Right cardiac atrium (tissue), 5 donors: ENCODE measurements around the gene PRMT7. TPM values are rescaled to one million over a fixed set of nuclear protein-coding genes. Genes with fewer than 3 reads are reported as not detected.
"Not testable (repeated sequence)": the region's sequence is repeated elsewhere in the genome, so short reads cannot be mapped to it uniquely, and the experiment has no call there.

Experiments used
- ATAC-seq, 2 donors: fragments of 200-7000 bp; cut with Tn5 transposase; one replicate each; pipeline versions ENCODE4 v1.8.0 to v1.9.1; 2020; ENCODE audit warnings: moderate library complexity in 2 of 2, mild to moderate bottlenecking in 1 of 2
- DNase-seq, 3 donors: peaks; one replicate each; pipeline ENCODE4 v3.0.0-alpha.2; 2020
- H3K27ac ChIP-seq: one replicate; pipeline ENCODE4 v1.5.1; 2013; ENCODE audit warnings: mild to moderate bottlenecking, low read length, control low read depth, moderate library complexity
- H3K27me3 ChIP-seq: one replicate; pipeline ENCODE4 v1.6.1; 2013; ENCODE audit not compliant: control insufficient read depth, insufficient read depth
- H3K4me1 ChIP-seq: one replicate; pipeline ENCODE4 v1.6.1; 2013; ENCODE audit warnings: low read length; ENCODE audit not compliant: control insufficient read depth, insufficient read depth
- H3K4me3 ChIP-seq: one replicate; pipeline ENCODE4 v1.5.1; 2013; ENCODE audit warnings: low read length, control low read depth
- H3K9me3 ChIP-seq: one replicate; pipeline ENCODE4 v1.6.1; 2013; ENCODE audit warnings: low read length; ENCODE audit not compliant: control insufficient read depth
- WGBS: extraction: QIAGEN DNeasy Blood & Tissue Kit; methylation state at CpG from one replicate; pipeline ENCODE4 v1.1.7; 2013; 5-methylcytosine and 5-hydroxymethylcytosine counted together
- intact Hi-C, 4 donors: fragments of 100-400 bp; cut with DNase I; formaldehyde crosslinking; loops; one replicate each; pipeline versions ENCODE4 v1.11.0 to v1.14.0; 2022 to 2023
- polyA plus RNA-seq: library from polyadenylated mRNA; stranded (reverse); fragments of 200-250 nt; gene quantifications from one replicate; pipeline ENCODE4 v1.2.3, GENCODE V29; 2013
- total RNA-seq, 4 donors: library from RNA; stranded (reverse); fragmentation: NEBNext Ultra II Directional; extraction: Animal tissue kit (Norgen Biotek cat#: 25700); gene quantifications; one replicate each; pipeline ENCODE4 v1.2.1, GENCODE V29; 2021
- donor health status: healthy with polysubstance abuse.
- donor health status: DM: no; HTN: yes; CAD: no.
- donor health status: DM: no; HTN: no; CAD: no.
- donor health status: DM: no; HTN: yes; CAD: no; lungs with severe emphysema.
- donor health status: DM: yes; HTN: yes; CAD: no.

PRMT7 gene
- total and polyA plus RNA-seq, 5 donors: 20.8 to 34.7 (median 34.5) TPM

DNA sequence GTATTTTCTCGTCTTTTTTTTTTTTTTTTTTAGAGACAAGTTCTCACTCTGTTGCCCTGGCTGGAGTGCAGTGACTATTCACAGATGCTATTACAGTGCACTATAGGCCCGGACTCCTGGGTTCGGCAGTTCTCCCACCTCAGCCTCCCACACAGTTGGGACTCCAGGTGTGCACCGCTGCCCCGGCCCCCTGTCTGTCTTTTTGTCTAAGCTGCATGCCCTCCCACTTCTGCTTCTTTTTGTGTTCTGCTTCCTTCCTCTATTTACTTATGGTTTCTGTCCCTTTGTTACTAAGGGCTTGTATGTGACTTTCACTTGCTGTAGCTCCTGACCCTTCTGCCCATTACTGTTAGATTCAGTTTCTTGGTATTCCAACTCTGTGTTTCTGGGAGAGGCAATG, 26.0 kb upstream of the PRMT7 start:
- intact Hi-C loops: no loop called here
- ATAC-seq: no peak
- H3K4me3 ChIP-seq: no peak overlapping the region
- no peaks in the 10 kb centered on the region for H3K9me3 ChIP-seq
- H3K27ac ChIP-seq: peak overlapping the region; percentile 84
- H3K27me3 ChIP-seq: no peaks in the 10 kb centered on the region
- H3K4me1 ChIP-seq: peaks cover 36% of the 10 kb centered on the region
- WGBS: 49% methylated on average over 5 of the region's 5 CpGs
- peak in 1 of 3 donors; percentile 60 for DNase-seq

- WGBS: 88% methylated on average over 3 of the region's 3 CpGs
- Histone ChIP-seq H3K27me3 (no peaks in the 10 kb centered on the region), H3K4me1 (peaks cover 38% of the 10 kb centered on the region), H3K4me3 (no peak overlapping the region), H3K27ac (peak overlapping the region; percentile 84), H3K9me3 (no peaks in the 10 kb centered on the region)
- intact Hi-C loops: no loop called here
- ATAC-seq (no peak), DNase-seq (no peak)
These were observed 25.1 kb upstream of the PRMT7 start for GRCh38 chr16:68285683-68286082.

DNA sequence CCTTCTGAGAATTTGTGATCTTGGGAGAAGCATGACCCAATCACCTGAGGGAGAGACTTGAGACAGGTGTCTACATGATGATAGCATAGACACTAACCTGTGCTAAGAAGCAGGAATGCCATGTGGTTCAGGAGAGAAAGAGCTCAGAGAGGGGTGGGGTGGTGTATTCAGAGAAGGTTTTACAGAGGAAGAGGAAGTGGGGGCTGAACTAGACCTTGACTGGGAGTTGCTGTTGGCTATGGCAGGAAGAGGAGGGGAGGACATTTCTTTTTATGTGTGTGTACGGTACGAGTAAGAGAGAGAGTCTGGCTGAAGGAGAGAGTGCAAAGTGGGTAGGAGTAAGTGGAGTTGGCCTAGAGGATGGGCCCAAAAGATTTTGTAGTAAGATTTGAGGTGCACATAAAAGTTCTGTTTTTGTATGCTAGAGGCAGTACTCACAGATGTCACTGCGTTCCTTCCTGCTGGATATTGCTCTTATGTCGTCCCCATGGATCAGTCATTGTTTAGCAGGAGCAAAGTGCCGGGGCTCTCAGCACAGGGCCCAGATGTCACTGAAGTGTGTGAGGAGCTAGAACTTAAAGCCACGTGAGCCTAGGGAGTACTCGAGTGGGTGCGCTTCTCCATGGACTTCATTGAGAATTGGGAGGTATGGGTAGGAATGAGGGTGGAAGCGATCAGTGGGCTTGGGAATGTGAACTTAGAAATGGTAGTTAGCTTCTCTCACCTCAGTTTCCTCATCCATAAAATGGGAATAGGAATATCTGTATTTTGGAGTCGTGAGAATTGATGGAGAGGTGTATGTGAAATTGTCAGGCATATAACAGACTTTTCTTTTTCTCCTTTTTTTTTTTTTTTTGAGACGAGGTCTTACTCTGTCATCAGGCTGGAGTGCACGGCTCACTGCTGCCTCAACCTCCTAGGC, 24.4 kb upstream of the PRMT7 start:
- ATAC-seq (peak in 1 of 2 donors; percentile 17), DNase-seq (no peak)
- H3K9me3 ChIP-seq: no peaks in the 10 kb centered on the region
- no peak overlapping the region for H3K4me3 ChIP-seq
- 68% methylated on average over 12 of the region's 12 CpGs for WGBS
- intact Hi-C loops: no loop called here
- peak overlapping the region; percentile 90 for H3K27ac ChIP-seq
- no peaks in the 10 kb centered on the region for H3K27me3 ChIP-seq
- H3K4me1 ChIP-seq: peaks cover 39% of the 10 kb centered on the region

GRCh38 chr16:68287276-68288251, 23.3 kb upstream of the PRMT7 start:
- Histone ChIP-seq H3K4me1 (peaks cover 41% of the 10 kb centered on the region), H3K9me3 (no peaks in the 10 kb centered on the region), H3K27me3 (no peaks in the 10 kb centered on the region), H3K27ac (peak overlapping the region; percentile 90), H3K4me3 (no peak overlapping the region)
- ATAC-seq (peak; percentile 83 to 85), DNase-seq (peak; percentile 90 to 94 (median 91))
- 73% methylated on average over 11 of the region's 11 CpGs for WGBS
- intact Hi-C loops: no loop called here

DNA sequence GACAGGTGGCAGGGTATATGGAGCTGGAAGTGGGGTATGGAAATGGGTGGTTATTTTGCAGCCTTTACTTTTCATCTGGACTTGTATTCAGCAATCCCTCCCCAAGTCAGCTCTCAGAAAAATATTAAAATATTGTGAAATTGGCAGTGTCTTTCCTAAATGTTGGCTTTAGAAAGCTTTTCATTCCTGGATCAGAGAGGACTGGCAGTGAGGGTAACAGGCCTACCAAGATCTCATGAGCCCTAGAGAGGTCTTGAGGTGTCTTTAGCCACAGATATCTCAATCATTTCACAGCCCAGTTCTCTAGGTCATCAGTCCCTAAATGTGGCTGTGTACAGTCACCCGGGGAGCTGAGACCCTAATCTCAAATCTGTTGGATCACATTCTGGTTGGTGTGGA, 22.6 kb upstream of the PRMT7 start:
- peak; percentile 4 to 27 for ATAC-seq
- Histone ChIP-seq H3K4me1 (peaks cover 40% of the 10 kb centered on the region), H3K9me3 (no peaks in the 10 kb centered on the region), H3K27me3 (no peaks in the 10 kb centered on the region), H3K27ac (peak overlapping the region; percentile 90), H3K4me3 (no peak overlapping the region)
- intact Hi-C loops: no loop called here
- WGBS: 59% methylated on average over 1 of the region's 1 CpG
- no peak for DNase-seq

DNA sequence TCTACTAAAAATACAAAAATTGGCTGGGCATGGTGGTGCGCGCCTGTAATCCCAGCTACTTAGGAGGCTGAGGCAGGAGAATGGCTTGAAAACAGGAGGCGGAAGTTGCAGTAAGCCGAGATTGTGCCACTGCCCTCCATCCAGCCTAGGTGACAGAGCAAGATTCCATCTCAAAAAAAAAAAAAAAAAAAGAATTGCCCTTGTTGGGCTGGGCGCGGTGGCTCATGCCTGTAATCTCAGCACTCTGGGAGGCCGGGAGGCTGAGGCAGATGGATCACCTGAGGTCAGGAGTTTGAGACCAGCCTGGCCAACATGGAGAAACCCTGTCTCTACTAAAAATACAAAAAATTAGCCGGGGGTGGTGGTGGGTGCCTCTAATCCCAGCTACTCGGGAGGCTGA, 22.0 kb upstream of the PRMT7 start:
- intact Hi-C loops: not testable (repeated sequence)
- peaks cover 39% of the 10 kb centered on the region for H3K4me1 ChIP-seq
- WGBS: 91% methylated on average over 9 of the region's 9 CpGs

GRCh38 chr16:68289202-68289601, 21.6 kb upstream of the PRMT7 start:
- 93% methylated on average over 2 of the region's 2 CpGs for WGBS
- no peak for ATAC-seq
- no peaks in the 10 kb centered on the region for H3K27me3 ChIP-seq
- H3K27ac ChIP-seq: peak overlapping the region; percentile 65
- intact Hi-C loops: no loop called here
- H3K4me3 ChIP-seq: no peak overlapping the region
- H3K4me1 ChIP-seq: peaks cover 37% of the 10 kb centered on the region
- no peak for DNase-seq
- H3K9me3 ChIP-seq: no peaks in the 10 kb centered on the region

More for the DNA sequence above, 22.0 kb upstream of the PRMT7 start:
- H3K4me3 ChIP-seq, H3K9me3 ChIP-seq, ATAC-seq, DNase-seq, H3K27me3 ChIP-seq: not testable (repeated sequence)
- H3K27ac ChIP-seq: peak overlapping the region; percentile 90

DNA sequence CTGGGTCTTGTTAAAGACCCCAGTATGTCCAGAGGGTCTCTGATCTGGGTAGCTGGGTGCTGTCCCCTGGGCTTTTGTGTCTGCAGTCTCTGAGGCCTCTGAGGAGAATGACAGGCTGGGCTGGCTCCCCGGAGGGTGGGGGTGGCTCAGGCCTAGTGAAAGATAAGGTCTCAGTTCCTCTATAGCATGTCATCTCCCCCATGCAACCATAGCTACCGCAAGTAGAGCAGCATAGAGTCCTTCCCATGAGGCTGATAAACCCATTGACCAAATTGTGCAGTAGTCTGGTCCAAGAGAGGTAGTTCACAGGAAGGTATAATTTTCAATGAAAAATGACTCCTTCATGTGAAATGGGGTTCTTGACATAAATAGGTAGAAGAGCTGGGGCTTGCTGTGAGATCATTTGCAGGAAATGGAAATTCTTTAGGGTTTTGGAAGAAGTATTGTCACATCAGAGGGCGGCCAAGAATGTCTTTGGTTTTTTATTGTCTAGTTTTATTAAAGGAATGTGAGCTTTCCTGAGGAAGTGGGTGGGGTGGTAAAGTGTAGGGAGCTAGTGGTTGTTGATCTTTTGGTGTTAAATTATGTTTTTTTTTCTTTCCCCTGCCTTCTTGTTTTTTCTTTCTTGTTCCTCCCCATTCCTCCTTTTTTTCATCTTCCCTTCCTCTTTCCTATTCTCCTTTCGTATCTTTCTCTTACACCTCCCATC, 21.0 kb upstream of the PRMT7 start:
- ATAC-seq (peak in 1 of 2 donors; percentile 42), DNase-seq (no peak)
- no peaks in the 10 kb centered on the region for H3K9me3 ChIP-seq
- H3K27ac ChIP-seq: peak overlapping the region; percentile 72
- H3K4me3 ChIP-seq: no peak overlapping the region
- intact Hi-C loops: no loop called here
- peaks cover 36% of the 10 kb centered on the region for H3K4me1 ChIP-seq
- 46% methylated on average over 4 of the region's 4 CpGs for WGBS
- H3K27me3 ChIP-seq: no peaks in the 10 kb centered on the region

DNA sequence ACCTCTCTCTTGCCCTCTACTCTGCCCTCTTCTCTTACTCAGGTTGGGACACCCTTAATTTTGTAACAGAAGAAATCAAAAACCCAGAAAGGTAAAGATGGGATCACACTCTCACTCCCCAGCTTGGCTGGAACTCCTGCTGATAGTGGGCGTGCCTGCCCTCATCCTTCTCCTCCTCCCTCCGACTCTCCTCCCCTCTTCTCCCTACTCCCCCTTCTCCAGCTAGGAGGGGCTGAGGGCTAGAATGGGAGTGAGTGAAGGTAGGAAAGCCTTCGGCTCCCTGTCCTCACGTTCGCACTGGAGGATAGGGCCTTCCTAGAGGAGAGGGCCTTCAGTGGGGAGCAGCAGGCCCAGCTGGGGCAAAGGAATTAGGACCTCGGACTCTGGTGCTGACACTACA, 20.4 kb upstream of the PRMT7 start:
- ATAC-seq (no peak), DNase-seq (no peak)
- H3K4me1 ChIP-seq: peaks cover 30% of the 10 kb centered on the region
- whole genome bisulfite sequencing: 62% methylated on average over 6 of the region's 6 CpGs
- H3K27ac ChIP-seq: peak overlapping the region; percentile 72
- no peak overlapping the region for H3K4me3 ChIP-seq
- H3K27me3 ChIP-seq: no peaks in the 10 kb centered on the region
- intact Hi-C loops: no loop called here
- no peaks in the 10 kb centered on the region for H3K9me3 ChIP-seq

DNA sequence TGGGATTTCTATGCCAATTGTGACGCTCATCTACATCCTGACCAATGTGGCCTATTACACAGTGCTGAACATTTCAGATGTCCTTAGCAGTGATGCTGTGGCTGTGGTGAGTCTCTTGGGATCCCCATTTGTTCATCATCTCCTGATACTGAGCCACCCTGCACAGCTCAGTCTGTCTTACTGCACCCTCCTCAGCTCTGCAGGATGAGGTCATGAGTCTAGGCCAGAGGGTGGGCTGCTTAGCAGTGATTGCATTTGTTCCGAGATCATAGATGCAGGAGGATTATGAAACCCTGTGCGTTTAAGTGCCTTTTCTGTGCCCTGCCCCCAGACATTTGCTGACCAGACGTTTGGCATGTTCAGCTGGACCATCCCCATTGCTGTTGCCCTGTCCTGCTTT, 19.6 kb upstream of the PRMT7 start:
- Histone ChIP-seq H3K4me1 (peaks cover 26% of the 10 kb centered on the region), H3K4me3 (no peak overlapping the region), H3K9me3 (no peaks in the 10 kb centered on the region), H3K27ac (peak overlapping the region; percentile 17), H3K27me3 (no peaks in the 10 kb centered on the region)
- DNase-seq (no peak), ATAC-seq (no peak)
- intact Hi-C loops: no loop called here
- WGBS: 84% methylated on average over 4 of the region's 4 CpGs
